COLO668 (cell line): ENCODE data around the gene DCTN5.

Experiments used
- DNase-seq: peaks from one replicate; lab custom pipeline; 2025; ENCODE audit not compliant: unreplicated experiment; lab: John Stamatoyannopoulos, UW

Gene DCTN5

DNA sequence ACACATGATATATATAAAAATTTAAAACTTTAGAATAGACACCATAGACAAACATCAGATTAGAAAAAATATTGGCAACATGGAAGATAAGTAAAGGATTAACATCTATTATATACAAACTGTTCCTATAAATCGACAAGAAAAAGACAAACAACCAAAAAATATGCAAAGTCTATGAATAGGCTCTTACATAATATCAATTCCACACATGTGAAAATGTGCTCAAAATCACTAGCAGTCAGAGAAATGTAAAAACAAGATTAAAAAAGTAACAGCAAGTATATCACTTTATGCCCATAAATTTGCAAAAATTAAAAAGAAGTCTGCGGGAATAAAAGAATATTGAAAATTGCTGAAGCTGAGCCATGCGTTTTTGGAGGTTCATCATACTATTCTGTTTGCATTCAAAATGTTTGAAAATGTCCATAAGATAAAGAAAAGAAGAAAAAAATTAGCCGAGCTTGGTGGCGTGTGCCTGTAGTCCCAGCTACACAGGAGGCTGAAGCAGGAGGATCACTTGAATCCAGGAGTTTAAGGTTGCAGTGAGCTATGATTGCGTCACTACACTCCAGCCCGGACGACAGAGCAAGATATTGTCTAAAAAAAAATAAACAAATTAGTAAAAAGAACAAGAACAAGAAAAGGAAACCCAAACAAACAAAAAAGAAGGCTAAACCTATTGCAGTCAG lies 83.0 kb downstream of the DCTN5 start:
- no peak for DNase-seq

- DNase-seq: no peak
These were observed 83.5 kb downstream of the DCTN5 start for GRCh38 chr16:23724785-23725131.

DNA sequence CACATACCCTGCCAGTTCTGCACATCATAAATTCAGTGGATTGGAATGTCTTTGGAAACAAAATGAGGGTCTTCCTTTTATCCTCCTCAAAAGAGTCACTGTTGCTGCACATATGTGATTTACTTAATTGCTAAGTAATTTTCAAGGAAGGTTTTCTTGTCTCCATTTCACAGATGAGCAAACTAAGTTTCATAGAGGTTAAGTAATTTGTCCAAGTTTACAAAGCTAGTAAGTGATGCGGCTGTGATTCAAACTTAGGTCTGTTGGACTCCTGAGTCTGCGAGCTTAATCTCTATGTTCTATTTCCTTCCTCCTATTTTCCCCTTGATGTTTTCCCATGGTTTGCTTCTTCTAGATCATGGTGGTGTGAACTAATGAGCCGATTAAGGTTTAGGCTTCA lies 85.4 kb downstream of the DCTN5 start:
- DNase-seq: no peak
